NCI-H460 (cell line): Measurements from ENCODE around the gene CAMTA1. TPM values are rescaled to one million over a fixed set of nuclear protein-coding genes. Genes with fewer than 3 reads are reported as not detected.

Experiments
- DNase-seq: peaks from one replicate; pipeline ENCODE4 v3.0.0-alpha.2; 2016; ENCODE audit warnings: low read depth; ENCODE audit errors: extremely low read depth
- total RNA-seq: library from RNA; depleted of rRNA; stranded (reverse); fragments of >200 nt; shearing (Covaris generic); gene quantifications from 2 replicates; pipeline ENCODE4 v1.2.3, GENCODE V29; 2014

The CAMTA1 gene
- total RNA-seq, 1 experiment from 2014 or later: 39.9 TPM

- DNase-seq: no peak
These were observed 948.0 kb downstream of the CAMTA1 start for GRCh38 chr1:7733276-7733675.

GRCh38 chr1:7738044-7738443 lies 952.8 kb downstream of the CAMTA1 start:
- no peak for DNase-seq

- DNase-seq: no peak
These were observed 958.1 kb downstream of the CAMTA1 start for GRCh38 chr1:7743346-7743745.

- no peak for DNase-seq
These were observed 959.6 kb downstream of the CAMTA1 start for GRCh38 chr1:7744882-7745281.

- DNase-seq: no peak
These were observed 960.5 kb downstream of the CAMTA1 start for GRCh38 chr1:7745783-7746182.

GRCh38 chr1:7747605-7748004 lies 962.4 kb downstream of the CAMTA1 start:
- no peak for DNase-seq

GRCh38 chr1:7749126-7749525 lies 963.9 kb downstream of the CAMTA1 start:
- no peak for DNase-seq

- no peak for DNase-seq
These were observed 965.9 kb downstream of the CAMTA1 start for GRCh38 chr1:7751174-7751573.

- peak; percentile 48 for DNase-seq
These were observed 967.5 kb downstream of the CAMTA1 start for GRCh38 chr1:7752512-7753417.

- DNase-seq: no peak
These were observed 968.4 kb downstream of the CAMTA1 start for GRCh38 chr1:7753641-7754040.

- no peak for DNase-seq
These were observed 969.0 kb downstream of the CAMTA1 start for GRCh38 chr1:7754234-7754633.

- DNase-seq: no peak
These were observed 970.2 kb downstream of the CAMTA1 start for GRCh38 chr1:7755448-7755847.

- no peak for DNase-seq
These were observed 975.0 kb downstream of the CAMTA1 start for GRCh38 chr1:7760245-7760644.

- no peak for DNase-seq
These were observed 975.8 kb downstream of the CAMTA1 start for GRCh38 chr1:7761103-7761502.

GRCh38 chr1:7767176-7767575 lies 981.9 kb downstream of the CAMTA1 start:
- no peak for DNase-seq

- no peak for DNase-seq
These were observed 983.3 kb downstream of the CAMTA1 start for GRCh38 chr1:7768583-7768982.

GRCh38 chr1:7769673-7770412 lies 984.6 kb downstream of the CAMTA1 start:
- no peak for DNase-seq

GRCh38 chr1:7770669-7770996 lies 985.4 kb downstream of the CAMTA1 start:
- DNase-seq: no peak

GRCh38 chr1:7770997-7771822 lies 986.0 kb downstream of the CAMTA1 start, which contains the start of gene VAMP3:
VAMP3 (plus strand) TSS chr1:7771296; CDS start chr1:7771384, 88 bp downstream.
- peak; percentile 64 for DNase-seq

GRCh38 chr1:7771823-7772299 lies 986.6 kb downstream of the CAMTA1 start:
- DNase-seq: no peak

- no peak for DNase-seq
These were observed 992.3 kb downstream of the CAMTA1 start for GRCh38 chr1:7777591-7777990.
